GM12878 (cell line): Measurements from ENCODE around the gene CARD19. TPM values are rescaled to one million over a fixed set of nuclear protein-coding genes. Genes with fewer than 3 reads are reported as not detected.

Source experiments
- ATF2 ChIP-seq: IDR thresholded peaks from 2 replicates; pipeline ENCODE4 v1.6.1; 2012; ENCODE audit warnings: low read length, inconsistent platforms
- BHLHE40 ChIP-seq, 2 experiments: fragments of 450-650 bp in 1 of 2; IDR thresholded peaks; 2 replicates each; pipeline ENCODE4 v1.6.1; 2011 to 2017; ENCODE audit warnings: low read depth in 2 of 2, borderline replicate concordance in 1 of 2, improper control_type of control experiment in 1 of 2, low read length in 1 of 2, mild to moderate bottlenecking in 1 of 2
- CBFB ChIP-seq: IDR thresholded peaks from 2 replicates; pipeline ENCODE4 v1.6.1; 2016; ENCODE audit warnings: antibody characterized with exemption, low read depth
- EGR1 ChIP-seq, 2 experiments: IDR thresholded peaks; 1 replicate in 1 of 2; 2 replicates in 1 of 2; pipeline ENCODE4 v1.6.1; 2011 to 2012; ENCODE audit warnings: low read depth in 2 of 2, low read length in 2 of 2, borderline replicate concordance in 1 of 2, mild to moderate bottlenecking in 1 of 2, moderate library complexity in 1 of 2
- ELK1 ChIP-seq: IDR thresholded peaks from 2 replicates; pipeline ENCODE4 v1.6.1; 2012; ENCODE audit warnings: low read depth, low read length, improper control_type of control experiment
- EZH2 ChIP-seq: IDR thresholded peaks from 2 replicates; pipeline ENCODE4 v1.6.1; 2012; ENCODE audit warnings: low read depth, mild to moderate bottlenecking, control low read depth, inconsistent platforms, low read length, borderline replicate concordance; ENCODE audit not compliant: control insufficient read depth
- FOXK2 ChIP-seq: fragments of 450-650 bp; IDR thresholded peaks from 2 replicates; pipeline ENCODE4 v1.6.1; 2017; ENCODE audit warnings: mild to moderate bottlenecking, moderate library complexity
- IKZF2 ChIP-seq, 2 experiments: fragments of 450-650 bp; IDR thresholded peaks; 2 replicates each; pipeline ENCODE4 v1.6.1; 2017; ENCODE audit warnings: mild to moderate bottlenecking in 2 of 2, moderate library complexity in 2 of 2
- MEF2A ChIP-seq: IDR thresholded peaks from 2 replicates; pipeline ENCODE4 v1.6.1; 2011; ENCODE audit warnings: low read depth, mild to moderate bottlenecking, low read length, moderate library complexity; ENCODE audit not compliant: insufficient read depth
- NFYB ChIP-seq: IDR thresholded peaks from 2 replicates; pipeline ENCODE4 v1.6.1; 2011; ENCODE audit warnings: low read depth, mild to moderate bottlenecking, low read length, improper control_type of control experiment, moderate library complexity; ENCODE audit not compliant: insufficient read depth
- NR2C1 ChIP-seq: fragments of 450-650 bp; IDR thresholded peaks from 2 replicates; pipeline ENCODE4 v1.6.1; 2017; ENCODE audit warnings: antibody characterized with exemption, mild to moderate bottlenecking, moderate library complexity
- NRF1 ChIP-seq: conservative IDR thresholded peaks from 2 replicates; pipeline ENCODE4 v1.6.1; 2011; ENCODE audit warnings: mild to moderate bottlenecking, low read depth, low read length, improper control_type of control experiment
- PKNOX1 ChIP-seq: fragments of 450-650 bp; IDR thresholded peaks from 2 replicates; pipeline ENCODE4 v1.6.1; 2016; ENCODE audit warnings: mild to moderate bottlenecking
- POLR2A ChIP-seq: IDR thresholded peaks from 2 replicates; pipeline ENCODE4 v1.6.1; 2011; ENCODE audit warnings: low read depth, mild to moderate bottlenecking, low read length
- RAD21 ChIP-seq: IDR thresholded peaks from 2 replicates; pipeline ENCODE4 v1.6.1; 2011; ENCODE audit warnings: mild to moderate bottlenecking, low read depth, low read length, moderate library complexity; ENCODE audit not compliant: insufficient read depth
- RAD51 ChIP-seq: fragments of 450-650 bp; IDR thresholded peaks from 2 replicates; pipeline ENCODE4 v1.6.1; 2016; ENCODE audit warnings: moderate library complexity, mild to moderate bottlenecking, inconsistent platforms
- RB1 ChIP-seq: fragments of 450-650 bp; formaldehyde crosslinking; IDR thresholded peaks from 2 replicates; pipeline ENCODE4 v1.6.1; 2017; ENCODE audit warnings: mild to moderate bottlenecking, borderline replicate concordance
- SP1 ChIP-seq: IDR thresholded peaks from one replicate; pipeline ENCODE4 v1.6.1; 2011; ENCODE audit warnings: low read depth, low read length
- SPI1 ChIP-seq: IDR thresholded peaks from 2 replicates; pipeline ENCODE4 v1.6.1; 2011; ENCODE audit warnings: low read depth, mild to moderate bottlenecking, low read length, moderate library complexity, borderline replicate concordance; ENCODE audit not compliant: insufficient read depth
- SUZ12 ChIP-seq: fragments of 200-600 bp; sonication (generic); IDR thresholded peaks from one replicate; pipeline ENCODE4 v1.6.1; 2018; ENCODE audit warnings: antibody characterized with exemption, mild to moderate bottlenecking; ENCODE audit not compliant: unreplicated experiment
- YY1 ChIP-seq: IDR thresholded peaks from 2 replicates; pipeline ENCODE4 v1.6.1; 2011; ENCODE audit warnings: low read depth, mild to moderate bottlenecking, low read length
- ZNF687 ChIP-seq: fragments of 450-650 bp; IDR thresholded peaks from 2 replicates; pipeline ENCODE4 v1.6.1; 2017; ENCODE audit warnings: mild to moderate bottlenecking, moderate library complexity
- polyA plus RNA-seq, 11 experiments: library from polyadenylated mRNA; depleted of rRNA in 4 of 11; unstranded in 6 of 11; stranded (reverse) in 5 of 11; fragments of >200 nt; fragmentation: Nextera tagmentation in 4 of 11; fragmentation: Illumina TruSeq in 1 of 11; extraction: Ambion mirVana in 4 of 11; extraction: Trizol in 1 of 11; gene quantifications; 1 replicate in 1 of 11; 2 replicates in 10 of 11; pipeline versions ENCODE4 v1.2.1 to v1.2.3, GENCODE V29; 2011 to 2016; ENCODE audit warnings: inconsistent platforms in 2 of 11, missing spikeins in 2 of 11, low read depth in 1 of 11
- total RNA-seq, 4 experiments: library from RNA; depleted of rRNA in 3 of 4; stranded (reverse); fragments of >200 nt in 3 of 4; fragmentation: Illumina TruSeq in 1 of 4; extraction: Trizol in 1 of 4; gene quantifications; 2 replicates each; pipeline versions ENCODE4 v1.2.1 to v1.2.3, GENCODE V29; 2013 to 2021

Gene CARD19
- total and polyA plus RNA-seq, 10 of the 15 experiments (the other 5 are each of a cell fraction or from before 2014, with no cell fraction given) = 0.61 to 41.6 (median 19.9) TPM

GRCh38 chr9:93061791-93062763 lies 33.9 kb upstream of the CARD19 start (continued):
- peak; percentile 39; the same call in 1 of the 2 replicates for TF ChIP-seq NRF1
- TF ChIP-seq NFYB = peak; percentile 55; the same call in 1 of the 2 replicates
- no peak for TF ChIP-seq ELK1
- no peak for TF ChIP-seq SUZ12
- TF ChIP-seq PKNOX1 = peak; percentile 40; the same call in 1 of the 2 replicates
- TF ChIP-seq FOXK2 = no peak
- TF ChIP-seq SPI1 = peak; percentile 33; the same call in 1 of the 2 replicates
- no peak; a peak in 1 of 4 replicates for TF ChIP-seq IKZF2 (IDR thresholded peaks at IDR 0.05)
- TF ChIP-seq RAD51 = no peak
- TF ChIP-seq RB1 = no peak
- no peak for TF ChIP-seq YY1
- TF ChIP-seq SP1 = no peak
- no peak for TF ChIP-seq ATF2
- no peak for TF ChIP-seq EZH2
- no peak for TF ChIP-seq BHLHE40 (IDR thresholded peaks at IDR 0.05; ENCODE audit: borderline replicate concordance in 1 of 2, low read depth in 2 of 2, low read length in 1 of 2)
- TF ChIP-seq EGR1 (IDR thresholded peaks at IDR 0.05; ENCODE audit: borderline replicate concordance in 1 of 2, low read depth in 2 of 2, low read length in 2 of 2) = no peak
- peak; percentile 25; the same call in 1 of the 2 replicates for TF ChIP-seq RAD21
- peak; percentile 76 for TF ChIP-seq ZNF687
- no peak for TF ChIP-seq NR2C1
- TF ChIP-seq CBFB = no peak
- no peak for TF ChIP-seq MEF2A
- TF ChIP-seq POLR2A = peak; percentile 45; the same call in 1 of the 2 replicates
